Effector memory CD8-positive, alpha-beta T cell (primary cell): Measurements from ENCODE around the gene COL4A4.

Source experiments
- ATAC-seq: fragments of 150-1000 bp; cut with Tn5 transposase; replicated peaks from 2 replicates; pipeline ENCODE4 v1.10.0; 2021; ENCODE audit warnings: mild to moderate bottlenecking, moderate library complexity
- DNase-seq, 3 experiments: peaks; one replicate each; pipeline ENCODE4 v3.0.0; 2021
- H3K27ac Mint-ChIP-seq, 2 donors: one replicate each; pipeline ENCODE4 v1.8.0; 2022; ENCODE audit warnings: mild to moderate bottlenecking in 2 of 2, mixed read lengths in 2 of 2, moderate library complexity in 2 of 2
- H3K27me3 Mint-ChIP-seq, 2 donors: one replicate each; pipeline ENCODE4 v1.8.0; 2022; ENCODE audit warnings: mixed read lengths in 2 of 2
- H3K36me3 Mint-ChIP-seq: one replicate; pipeline ENCODE4 v1.8.0; 2022; ENCODE audit warnings: mild to moderate bottlenecking, moderate library complexity, mixed read lengths; ENCODE audit not compliant: insufficient read depth
- H3K4me1 Mint-ChIP-seq, 2 donors: one replicate each; pipeline ENCODE4 v1.8.0; 2022; ENCODE audit warnings: low read depth in 2 of 2, mixed read lengths in 2 of 2
- H3K4me3 Mint-ChIP-seq, 2 donors: one replicate each; pipeline ENCODE4 v1.8.0; 2022; ENCODE audit warnings: mild to moderate bottlenecking in 2 of 2, mixed read lengths in 2 of 2, moderate library complexity in 2 of 2
- H3K9me3 Mint-ChIP-seq, 2 donors: one replicate each; pipeline ENCODE4 v1.8.0; 2022; ENCODE audit warnings: mixed read lengths in 2 of 2

Gene COL4A4

GRCh38 chr2:226994775-226995174, 169.2 kb downstream of the COL4A4 start:
- H3K27me3 Mint-ChIP-seq: no peaks in the 10 kb centered on the region
- DNase-seq (no peak), ATAC-seq (no peak)
- H3K9me3 Mint-ChIP-seq: no peaks in the 10 kb centered on the region
- H3K27ac Mint-ChIP-seq: no peak overlapping the region
- H3K36me3 Mint-ChIP-seq: peaks cover 8% of the 10 kb centered on the region
- peaks cover 0 to 5% of the 10 kb centered on the region in 2 donors for H3K4me1 Mint-ChIP-seq
- H3K4me3 Mint-ChIP-seq: no peak overlapping the region

GRCh38 chr2:226993171-226993570, 170.8 kb downstream of the COL4A4 start:
- DNase-seq: no peak
- ATAC-seq: no peak
- H3K27ac Mint-ChIP-seq: no peak overlapping the region
- H3K36me3 Mint-ChIP-seq: peaks cover 8% of the 10 kb centered on the region
- H3K4me1 Mint-ChIP-seq: peaks cover 0 to 3% of the 10 kb centered on the region in 2 donors
- H3K27me3 Mint-ChIP-seq: no peaks in the 10 kb centered on the region
- H3K9me3 Mint-ChIP-seq: no peaks in the 10 kb centered on the region
- H3K4me3 Mint-ChIP-seq: no peak overlapping the region

- peaks cover 8% of the 10 kb centered on the region for H3K36me3 Mint-ChIP-seq
- no peaks in the 10 kb centered on the region for H3K9me3 Mint-ChIP-seq
These were observed 172.3 kb downstream of the COL4A4 start for GRCh38 chr2:226991663-226992062.

GRCh38 chr2:226985583-226985946, 178.4 kb downstream of the COL4A4 start:
- no peak for ATAC-seq
- H3K36me3 Mint-ChIP-seq: no peaks in the 10 kb centered on the region
- DNase-seq: no peak
- no peaks in the 10 kb centered on the region for H3K9me3 Mint-ChIP-seq
- H3K4me1 Mint-ChIP-seq: peaks cover 0 to 5% of the 10 kb centered on the region in 2 donors
- no peak overlapping the region for H3K27ac Mint-ChIP-seq
- H3K27me3 Mint-ChIP-seq: no peaks in the 10 kb centered on the region
- H3K4me3 Mint-ChIP-seq: no peak overlapping the region

More at GRCh38 chr2:226991663-226992062, 172.3 kb downstream of the COL4A4 start:
- H3K27me3 Mint-ChIP-seq: no peaks in the 10 kb centered on the region
- peaks cover 0 to 3% of the 10 kb centered on the region in 2 donors for H3K4me1 Mint-ChIP-seq
- no peak for ATAC-seq
- H3K27ac Mint-ChIP-seq: no peak overlapping the region
- no peak for DNase-seq
- no peak overlapping the region for H3K4me3 Mint-ChIP-seq

- Mint-ChIP-seq H3K9me3 (no peaks in the 10 kb centered on the region), H3K4me1 (peaks cover 0 to 5% of the 10 kb centered on the region in 2 donors), H3K4me3 (no peak overlapping the region), H3K27me3 (no peaks in the 10 kb centered on the region), H3K27ac (no peak overlapping the region), H3K36me3 (no peaks in the 10 kb centered on the region)
- ATAC-seq (no peak), DNase-seq (no peak)
These were observed 179.0 kb downstream of the COL4A4 start for GRCh38 chr2:226984750-226985582.

GRCh38 chr2:226983895-226984749, 179.9 kb downstream of the COL4A4 start:
- Mint-ChIP-seq H3K4me3 (no peak overlapping the region), H3K4me1 (peaks cover 0 to 5% of the 10 kb centered on the region in 2 donors), H3K36me3 (no peaks in the 10 kb centered on the region), H3K27ac (no peak overlapping the region), H3K9me3 (no peaks in the 10 kb centered on the region), H3K27me3 (no peaks in the 10 kb centered on the region)
- no peak for DNase-seq
- ATAC-seq: no peak

- no peak overlapping the region for H3K4me3 Mint-ChIP-seq
- H3K9me3 Mint-ChIP-seq: no peaks in the 10 kb centered on the region
- H3K36me3 Mint-ChIP-seq: no peaks in the 10 kb centered on the region
- no peaks in the 10 kb centered on the region for H3K27me3 Mint-ChIP-seq
- ATAC-seq (no peak), DNase-seq (no peak)
- no peak overlapping the region for H3K27ac Mint-ChIP-seq
- peaks cover 0 to 5% of the 10 kb centered on the region in 2 donors for H3K4me1 Mint-ChIP-seq
These were observed 182.1 kb downstream of the COL4A4 start for GRCh38 chr2:226981791-226982326.

GRCh38 chr2:226979004-226979403, 185.0 kb downstream of the COL4A4 start:
- ATAC-seq (no peak), DNase-seq (no peak)
- no peak overlapping the region for H3K27ac Mint-ChIP-seq
- peaks cover 2 to 5% of the 10 kb centered on the region in 2 donors for H3K4me1 Mint-ChIP-seq
- no peak overlapping the region for H3K4me3 Mint-ChIP-seq
- H3K27me3 Mint-ChIP-seq: no peaks in the 10 kb centered on the region
- H3K36me3 Mint-ChIP-seq: peaks cover 2% of the 10 kb centered on the region
- no peaks in the 10 kb centered on the region for H3K9me3 Mint-ChIP-seq

GRCh38 chr2:226978300-226978699, 185.7 kb downstream of the COL4A4 start:
- ATAC-seq: no peak
- DNase-seq: no peak
- no peaks in the 10 kb centered on the region for H3K27me3 Mint-ChIP-seq
- H3K36me3 Mint-ChIP-seq: peaks cover 6% of the 10 kb centered on the region
- no peaks in the 10 kb centered on the region for H3K9me3 Mint-ChIP-seq
- peaks cover 2 to 5% of the 10 kb centered on the region in 2 donors for H3K4me1 Mint-ChIP-seq
- no peak overlapping the region for H3K27ac Mint-ChIP-seq
- no peak overlapping the region for H3K4me3 Mint-ChIP-seq

- H3K27me3 Mint-ChIP-seq: no peaks in the 10 kb centered on the region
- no peak for DNase-seq
These were observed 186.2 kb downstream of the COL4A4 start for GRCh38 chr2:226977775-226978190.

GRCh38 chr2:226973816-226974215, 190.2 kb downstream of the COL4A4 start:
- Mint-ChIP-seq H3K36me3 (peaks cover 6% of the 10 kb centered on the region), H3K27me3 (no peaks in the 10 kb centered on the region), H3K9me3 (no peaks in the 10 kb centered on the region), H3K27ac (no peak overlapping the region), H3K4me1 (peaks cover 5% of the 10 kb centered on the region in 2 donors), H3K4me3 (no peak overlapping the region)
- ATAC-seq (no peak), DNase-seq (no peak)

More at GRCh38 chr2:226977775-226978190, 186.2 kb downstream of the COL4A4 start:
- Mint-ChIP-seq H3K9me3 (no peaks in the 10 kb centered on the region), H3K27ac (no peak overlapping the region), H3K36me3 (peaks cover 6% of the 10 kb centered on the region), H3K4me3 (no peak overlapping the region), H3K4me1 (peaks cover 2 to 5% of the 10 kb centered on the region in 2 donors)
- no peak for ATAC-seq

GRCh38 chr2:226971770-226972169, 192.2 kb downstream of the COL4A4 start:
- H3K4me1 Mint-ChIP-seq: peaks cover 5% of the 10 kb centered on the region in 2 donors
- H3K27me3 Mint-ChIP-seq: no peaks in the 10 kb centered on the region
- peaks cover 6% of the 10 kb centered on the region for H3K36me3 Mint-ChIP-seq
- no peak overlapping the region for H3K4me3 Mint-ChIP-seq
- ATAC-seq (no peak), DNase-seq (no peak)
- peak overlapping the region in 1 of 2 donors; percentile 12 for H3K27ac Mint-ChIP-seq
- no peaks in the 10 kb centered on the region for H3K9me3 Mint-ChIP-seq

- Mint-ChIP-seq H3K4me3 (no peak overlapping the region), H3K27me3 (no peaks in the 10 kb centered on the region), H3K9me3 (no peaks in the 10 kb centered on the region), H3K27ac (peak overlapping the region in 1 of 2 donors; percentile 12), H3K4me1 (peaks cover under 1 to 5% of the 10 kb centered on the region in 2 donors), H3K36me3 (peaks cover 6% of the 10 kb centered on the region)
- DNase-seq (no peak), ATAC-seq (no peak)
These were observed 192.9 kb downstream of the COL4A4 start for GRCh38 chr2:226971084-226971483.
